GM10847 (cell line): Measurements from ENCODE around the gene ILKAP.

ENCODE experiments used
- POLR2A ChIP-seq: IDR thresholded peaks from 2 replicates; pipeline ENCODE4 v1.6.1; 2011; ENCODE audit not compliant: insufficient read length; ENCODE audit errors: extremely low read depth

The ILKAP gene

DNA sequence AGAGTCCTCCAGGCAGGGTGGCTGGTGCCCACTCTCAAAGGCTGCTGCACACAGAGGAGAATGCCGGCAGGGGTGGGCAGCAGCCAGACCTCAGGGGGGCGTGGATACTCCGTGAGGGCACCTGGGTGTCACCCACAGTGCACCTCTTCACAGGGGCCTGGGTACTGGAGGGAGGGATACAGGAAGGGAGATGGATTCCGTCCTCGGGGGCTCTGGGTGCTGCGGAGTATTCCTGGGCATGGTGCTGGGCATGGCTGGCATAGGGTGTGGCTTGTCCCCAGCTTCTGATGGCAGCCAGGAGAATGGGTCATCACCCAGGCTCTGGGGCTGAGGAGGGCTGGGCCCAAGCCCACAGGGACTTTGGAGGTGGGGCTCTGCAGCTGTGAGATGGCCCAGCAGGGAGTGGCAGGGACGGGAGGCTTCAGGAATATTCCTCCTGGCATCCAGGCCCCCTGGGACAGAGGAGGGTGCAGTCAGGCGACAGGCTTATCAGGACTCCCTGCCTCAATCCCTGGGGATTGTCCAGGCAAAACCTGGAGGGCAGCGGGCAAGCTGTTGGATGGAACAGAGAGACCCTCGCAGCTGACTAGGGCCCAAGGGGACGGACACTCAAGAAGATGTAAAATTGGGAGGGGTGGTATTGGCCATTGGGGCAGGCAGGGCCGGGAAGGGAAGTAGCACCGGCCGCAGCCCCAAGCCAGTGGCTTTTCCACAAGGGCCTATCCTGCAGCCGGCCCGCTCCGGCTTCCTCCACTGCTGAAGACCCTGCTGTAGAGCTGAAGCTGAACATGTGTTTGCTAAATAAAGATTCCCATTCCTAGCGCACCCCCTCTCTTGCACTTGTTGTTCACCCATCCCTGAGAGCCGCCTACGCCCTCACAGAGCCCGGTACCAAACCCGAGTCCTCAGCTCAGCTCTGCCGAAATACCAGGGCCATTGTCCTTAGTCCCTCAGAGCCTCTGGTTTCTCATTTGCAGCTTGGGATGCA lies 70.7 kb downstream of the ILKAP start:
- no peak for TF ChIP-seq POLR2A

DNA sequence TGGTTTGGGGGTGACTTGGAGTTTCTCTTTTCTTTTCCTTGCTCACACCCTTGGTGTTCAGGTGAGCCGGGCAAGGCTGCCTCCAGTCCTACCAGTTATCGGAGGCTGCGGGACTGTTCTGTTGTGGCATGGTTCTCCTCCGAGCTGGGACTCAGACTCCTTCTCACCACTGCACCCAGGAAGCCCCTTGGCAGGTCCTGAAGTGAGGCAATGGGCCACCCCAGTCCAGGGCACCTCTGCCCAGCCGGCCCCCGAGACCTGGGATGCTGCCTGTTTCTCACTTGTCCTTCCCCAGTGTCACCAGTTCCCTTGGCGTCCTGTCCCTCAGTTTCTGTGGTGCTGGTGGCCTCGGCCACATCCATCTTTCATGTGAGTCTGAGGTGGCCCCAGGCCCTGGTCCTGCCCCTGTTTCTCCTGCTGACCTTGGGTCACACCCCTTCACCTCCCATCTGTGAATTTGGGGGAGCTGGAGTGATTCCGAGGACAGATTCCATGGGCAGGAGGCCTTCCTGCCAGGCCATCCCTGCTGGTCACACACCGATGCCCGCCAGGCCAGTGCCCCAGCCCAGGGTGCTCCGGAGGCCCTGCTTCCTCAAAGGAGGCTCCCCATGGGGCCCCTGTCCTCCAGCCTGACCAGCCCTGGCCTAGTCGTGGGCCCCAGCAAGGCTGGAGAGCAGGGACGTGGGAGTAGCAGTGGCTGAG lies 71.6 kb downstream of the ILKAP start:
- no peak for TF ChIP-seq POLR2A

DNA sequence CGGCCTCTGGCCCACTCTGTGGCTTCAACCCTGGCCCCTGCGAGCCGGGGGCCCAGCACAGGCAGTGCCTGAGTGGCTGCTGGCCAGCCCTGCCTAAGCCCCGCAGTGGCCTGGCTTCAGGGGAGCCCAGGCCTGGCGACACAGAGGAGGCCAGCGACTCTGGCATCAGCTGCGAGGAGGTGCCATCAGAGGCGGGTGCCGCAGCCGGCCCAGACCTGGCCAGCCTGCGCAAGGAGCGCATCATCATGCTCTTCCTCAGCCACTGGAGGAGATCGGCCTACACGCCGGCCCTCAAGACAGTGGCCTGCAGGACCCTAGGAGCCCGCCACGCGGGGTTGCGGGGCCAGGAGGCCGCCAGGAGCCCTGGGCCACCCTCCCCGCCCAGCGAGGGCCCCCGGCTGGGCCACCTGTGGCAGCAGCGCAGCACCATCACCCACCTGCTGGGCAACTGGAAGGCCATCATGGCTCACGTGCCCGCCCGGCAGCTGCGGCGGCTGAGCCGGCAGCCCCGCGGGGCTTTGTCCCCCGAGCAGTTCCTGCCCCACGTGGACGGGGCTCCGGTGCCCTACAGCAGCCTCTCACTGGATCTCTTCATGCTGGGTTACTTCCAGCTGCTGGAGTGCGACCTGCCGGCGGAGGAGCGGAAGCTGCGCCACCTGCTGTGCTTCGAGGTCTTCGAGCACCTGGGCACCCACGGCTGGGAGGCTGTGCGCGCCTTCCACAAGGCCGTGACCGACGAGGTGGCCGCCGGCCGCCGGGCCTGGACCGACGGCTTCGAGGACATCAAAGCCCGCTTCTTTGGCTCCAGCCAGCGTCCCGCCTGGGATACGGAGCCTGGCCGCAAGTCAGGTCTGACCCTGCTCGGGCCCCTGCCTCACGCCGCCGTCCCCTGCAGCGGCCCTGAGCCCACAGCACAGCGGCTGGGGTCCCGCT lies 72.5 kb downstream of the ILKAP start:
- no peak for TF ChIP-seq POLR2A

DNA sequence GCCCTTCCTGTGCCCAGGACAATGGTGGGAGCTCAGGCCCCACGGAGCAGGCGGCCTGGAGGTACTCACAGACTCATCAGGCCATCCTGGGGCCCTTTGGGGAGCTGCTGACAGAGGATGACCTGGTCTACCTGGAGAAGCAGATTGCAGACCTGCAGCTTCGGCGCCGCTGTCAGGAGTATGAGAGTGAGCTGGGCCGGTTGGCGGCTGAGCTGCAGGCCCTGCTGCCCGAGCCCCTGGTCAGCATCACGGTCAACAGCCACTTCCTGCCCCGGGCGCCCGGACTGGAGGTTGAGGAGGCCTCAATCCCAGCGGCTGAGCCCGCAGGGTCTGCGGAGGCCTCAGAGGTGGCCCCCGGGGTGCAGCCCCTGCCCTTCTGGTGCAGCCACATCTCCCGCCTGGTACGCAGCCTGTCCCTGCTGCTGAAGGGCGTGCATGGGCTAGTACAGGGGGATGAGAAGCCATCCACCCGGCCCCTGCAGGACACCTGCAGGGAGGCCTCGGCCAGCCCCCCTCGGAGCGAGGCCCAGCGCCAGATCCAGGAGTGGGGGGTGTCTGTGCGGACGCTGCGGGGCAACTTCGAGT lies 73.3 kb downstream of the ILKAP start:
- no peak for TF ChIP-seq POLR2A

DNA sequence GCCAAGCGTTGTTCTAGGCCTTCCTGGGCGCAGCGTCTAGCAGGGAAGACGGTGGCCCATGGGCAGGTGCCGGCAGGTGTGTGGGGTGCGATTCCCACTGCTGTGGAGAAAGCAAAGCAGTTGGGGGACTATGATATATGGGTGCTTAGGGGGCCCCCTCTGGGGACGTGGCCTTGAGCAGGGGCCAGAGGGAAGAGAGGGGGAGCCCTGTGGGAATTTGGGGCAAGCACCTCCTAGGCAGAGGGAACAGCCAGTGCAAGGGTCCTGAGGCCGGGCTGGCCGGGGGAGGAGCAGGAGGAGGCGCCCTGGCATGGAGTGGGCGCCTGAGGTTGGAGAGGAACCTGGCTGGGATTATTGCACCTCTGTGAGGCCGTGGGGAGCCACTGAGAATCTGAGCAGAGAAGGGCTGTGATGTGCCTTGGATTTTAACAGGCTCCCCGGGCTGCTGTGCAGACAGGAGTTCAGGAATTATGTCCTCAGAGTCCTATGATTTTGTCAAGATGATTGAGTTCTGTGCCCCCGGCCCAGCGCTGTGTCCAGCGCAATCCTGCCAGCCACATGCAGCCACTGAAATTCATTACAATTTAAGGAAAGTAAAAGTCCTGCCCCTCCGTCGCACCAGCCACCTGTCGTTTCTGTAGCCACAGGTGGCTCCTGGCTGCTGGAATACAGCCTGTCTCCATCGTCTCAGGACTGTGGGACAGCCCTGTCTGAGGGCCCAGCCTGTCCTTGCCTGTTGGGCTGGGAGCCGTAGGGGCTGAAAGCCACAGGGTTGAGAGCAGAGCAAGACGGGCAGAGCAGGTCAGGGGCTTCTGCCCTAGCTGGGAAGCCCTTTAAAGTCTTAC lies 74.1 kb downstream of the ILKAP start:
- no peak for TF ChIP-seq POLR2A

DNA sequence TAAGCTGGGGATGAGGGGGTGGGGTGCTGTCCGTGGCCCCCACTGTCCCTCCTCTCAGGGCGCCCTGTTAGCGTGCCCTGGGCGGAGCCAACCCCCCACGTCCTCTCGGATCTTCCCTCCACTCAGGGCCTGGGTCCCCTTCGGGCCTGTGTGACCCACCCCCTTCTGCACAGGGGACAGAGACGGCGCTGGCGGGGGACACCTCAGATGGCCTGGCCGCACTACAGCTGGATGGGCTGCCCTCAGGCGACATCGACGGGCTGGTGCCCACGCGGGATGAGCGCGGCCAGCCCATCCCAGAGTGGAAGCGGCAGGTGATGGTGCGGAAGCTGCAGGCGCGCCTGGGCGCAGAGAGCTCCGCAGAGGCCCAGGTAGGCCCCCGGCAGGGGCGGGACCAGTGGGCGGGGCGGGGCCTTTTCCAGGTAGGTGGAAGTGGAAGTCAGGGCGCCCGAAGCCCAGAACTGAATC lies 74.9 kb downstream of the ILKAP start:
- no peak for TF ChIP-seq POLR2A

DNA sequence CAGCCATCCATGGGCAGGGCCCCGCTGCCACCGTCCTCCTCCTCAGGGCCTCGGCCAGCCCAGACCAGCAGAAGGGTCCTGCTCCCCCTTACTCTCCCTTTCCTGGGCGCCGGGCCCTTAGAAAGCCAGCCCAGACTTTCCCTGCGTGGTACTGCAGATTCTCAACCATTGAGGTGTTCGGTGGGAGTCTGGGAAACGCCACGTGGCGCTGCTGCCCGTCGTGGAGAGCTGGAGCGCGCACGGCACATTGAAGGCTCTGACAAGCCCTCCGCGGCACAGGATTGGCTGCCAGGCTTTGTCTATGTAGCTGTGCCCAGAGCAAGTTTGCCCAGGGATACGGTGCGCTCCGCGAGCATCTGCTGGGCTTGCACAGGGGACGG lies 75.4 kb downstream of the ILKAP start:
- no peak for TF ChIP-seq POLR2A

DNA sequence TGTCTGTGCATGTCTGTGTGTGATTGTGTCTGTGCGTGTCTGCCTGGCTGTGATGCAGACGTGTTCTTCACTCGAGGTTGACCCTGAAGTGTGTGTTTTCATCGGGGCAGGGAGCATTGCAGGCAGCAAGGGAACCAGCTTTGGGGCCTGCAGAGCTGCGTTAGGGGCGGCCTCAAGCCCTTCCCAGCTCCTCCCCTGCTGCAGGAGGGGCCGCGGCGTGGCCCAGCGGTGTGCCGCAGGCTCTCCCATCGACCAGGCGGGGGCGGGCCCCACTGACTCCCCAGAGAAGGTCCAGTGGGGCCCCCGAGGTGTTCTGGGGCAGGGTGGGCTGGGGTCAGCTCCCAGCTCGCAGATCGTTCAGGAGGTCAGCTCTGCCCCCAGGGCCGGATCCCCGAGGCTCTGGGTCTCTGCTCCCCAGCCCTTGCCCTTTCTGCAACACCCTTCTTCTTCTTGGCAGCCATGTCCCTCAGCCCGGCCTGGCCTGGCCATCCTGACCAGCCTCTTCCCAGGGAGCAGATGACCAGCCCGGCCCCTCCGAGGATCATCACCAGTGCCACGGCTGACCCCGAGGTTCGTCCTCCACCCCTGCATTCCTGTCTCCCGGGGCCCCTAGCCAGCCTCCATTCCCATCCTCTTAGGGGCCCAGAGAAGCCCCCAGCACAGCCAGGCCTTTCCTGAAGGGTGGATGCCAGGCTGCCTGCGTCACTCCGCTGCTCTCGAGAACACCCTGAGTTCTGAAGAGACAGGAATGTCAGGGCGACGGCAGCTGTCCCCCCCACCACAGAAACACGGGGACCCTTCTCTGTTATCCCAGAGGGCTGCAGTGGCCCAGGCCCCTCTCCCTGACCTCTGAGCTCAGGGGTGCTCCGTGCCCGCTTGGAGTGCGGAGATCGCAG lies 76.1 kb downstream of the ILKAP start:
- TF ChIP-seq POLR2A: no peak

DNA sequence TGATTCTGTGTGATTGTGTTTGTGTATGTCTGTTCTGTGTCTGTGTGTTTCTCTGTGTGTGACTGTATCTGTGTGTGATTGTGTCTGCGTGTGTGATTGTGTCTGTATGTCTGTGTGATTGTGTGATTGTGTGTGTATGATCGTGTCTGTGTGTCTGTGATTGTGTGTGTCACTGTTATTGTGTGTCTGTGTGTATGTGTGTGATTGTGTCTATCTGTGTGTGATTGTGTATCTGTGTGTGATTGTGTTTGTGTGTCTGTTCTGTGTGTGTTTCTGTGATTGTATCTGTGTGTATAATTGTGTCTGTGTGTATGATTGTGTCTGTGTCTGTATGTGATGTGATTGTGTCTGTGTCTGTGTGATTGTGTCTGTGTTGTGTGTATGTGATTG lies 76.7 kb downstream of the ILKAP start:
- no peak for TF ChIP-seq POLR2A

DNA sequence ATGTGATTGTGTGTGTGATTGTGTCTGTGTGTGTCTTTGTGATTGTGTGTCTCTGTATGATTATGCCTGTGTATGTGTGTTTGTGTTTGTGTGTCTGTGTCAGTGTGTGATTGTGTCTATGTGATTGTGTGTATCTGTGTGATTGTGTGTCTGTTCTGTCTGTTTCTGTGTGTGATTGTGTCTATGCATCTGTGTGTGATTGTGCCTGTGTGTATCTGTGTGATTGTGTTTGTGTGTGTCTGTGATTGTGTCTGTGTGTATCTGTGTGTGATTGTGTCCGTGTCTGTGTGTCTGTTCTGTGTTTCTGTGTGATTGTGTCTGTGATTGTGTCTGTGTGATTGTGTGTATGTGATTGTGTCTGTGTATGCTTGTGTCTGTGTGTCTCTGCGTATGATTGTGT lies 77.2 kb downstream of the ILKAP start:
- no peak for TF ChIP-seq POLR2A

DNA sequence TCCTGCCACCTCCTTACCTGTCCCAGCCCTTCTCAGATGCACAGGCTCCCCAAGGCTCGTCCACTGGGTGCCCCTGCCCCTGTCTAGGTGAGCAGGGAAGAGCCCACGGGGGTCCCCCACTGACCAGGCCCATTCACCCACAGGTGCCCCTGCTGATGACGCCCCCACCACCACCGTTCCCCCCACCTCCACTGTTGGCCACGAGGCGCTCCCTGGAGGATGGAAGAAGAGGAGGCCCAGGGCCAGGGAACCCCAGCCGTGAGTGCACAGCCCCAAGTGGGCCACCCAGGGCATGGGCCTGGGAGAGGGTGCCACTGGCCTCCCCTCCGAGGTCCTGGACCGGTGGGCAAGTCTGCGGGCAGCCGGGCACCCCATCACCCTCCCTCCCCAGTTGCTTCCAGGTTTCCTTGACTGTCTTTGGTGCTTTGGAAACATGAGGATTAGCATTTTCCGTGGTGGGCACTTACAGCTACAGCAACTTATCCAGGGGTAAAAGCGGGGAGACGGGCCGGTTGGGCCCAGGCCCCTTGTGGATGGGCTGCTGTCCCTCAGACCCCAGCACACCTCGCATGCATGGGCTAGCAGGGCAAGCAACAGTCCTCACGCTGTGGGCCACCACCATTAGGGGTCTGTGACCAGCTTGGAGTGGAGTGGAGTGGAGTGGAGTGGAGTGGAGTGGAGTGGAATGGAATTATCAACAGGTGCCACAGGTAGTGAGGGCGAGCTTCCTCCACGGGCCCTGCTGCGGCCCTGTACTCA lies 78.2 kb downstream of the ILKAP start:
- TF ChIP-seq POLR2A: no peak

DNA sequence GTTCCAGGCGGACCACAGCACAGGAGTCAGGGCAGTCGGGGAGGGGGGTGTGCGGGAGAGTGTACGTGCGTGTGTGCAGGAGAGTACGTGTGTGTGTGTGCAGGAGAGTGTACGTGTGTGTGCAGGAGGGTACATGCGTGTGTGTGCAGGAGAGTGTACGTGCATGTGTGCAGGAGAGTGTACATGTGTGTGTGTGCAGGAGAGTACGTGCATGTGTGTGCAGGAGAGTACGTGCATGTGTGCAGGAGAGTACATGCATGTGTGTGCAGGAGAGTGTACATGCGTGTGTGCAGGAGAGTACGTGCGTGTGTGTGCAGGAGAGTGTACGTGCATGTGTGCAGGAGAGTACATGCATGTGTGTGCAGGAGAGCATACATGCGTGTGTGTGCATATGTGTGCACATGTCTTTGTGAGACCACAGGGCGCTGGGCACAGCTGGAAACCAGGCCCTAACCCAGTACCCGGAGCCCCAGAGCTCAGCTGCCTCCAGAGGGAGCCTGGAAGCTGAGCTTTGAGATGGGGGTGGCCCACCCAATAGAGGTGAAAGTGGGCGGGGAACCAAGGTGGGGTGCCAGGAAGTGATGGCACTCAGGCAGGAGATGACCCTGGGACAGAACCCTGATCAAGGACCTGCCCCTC lies 78.9 kb downstream of the ILKAP start:
- no peak for TF ChIP-seq POLR2A
